Cerebellar cortex (tissue), 1 donor: ENCODE measurements around the gene CDX1.
"Not testable (repeated sequence)": the region's sequence is repeated elsewhere in the genome, so short reads cannot be mapped to it uniquely, and the experiment has no call there.

Source experiments
- DNase-seq: peaks from one replicate; pipeline ENCODE4 v3.0.0-alpha.2; 2015; ENCODE audit warnings: low spot score

The CDX1 gene

DNA sequence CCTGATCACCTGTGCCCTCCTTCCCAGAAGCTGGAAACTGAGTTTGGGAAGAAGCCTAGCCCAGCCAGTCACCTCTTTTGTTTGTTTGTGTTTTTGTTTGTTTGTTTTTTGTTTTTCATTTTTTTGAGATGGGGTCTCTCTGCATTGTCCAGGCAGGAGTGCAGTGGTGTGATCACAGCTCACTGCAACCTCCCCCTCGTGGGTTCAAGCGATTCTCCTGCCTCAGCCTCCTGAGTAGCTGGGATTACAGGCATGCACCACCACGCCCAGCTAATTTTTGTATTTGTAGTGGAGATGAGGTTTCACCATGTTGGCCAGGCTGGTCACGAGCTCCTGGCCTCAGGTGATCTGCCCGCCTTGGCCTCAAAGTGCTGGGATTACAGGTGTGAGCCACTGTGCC is 67.1 kb downstream of the CDX1 start:
- not testable (repeated sequence) for DNase-seq
